AG09319 (cell line): ENCODE results near the gene NOD2.

Experiments
- DNase-seq: peaks from one replicate; pipeline ENCODE4 v3.0.0-alpha.2; 2010; ENCODE audit warnings: low read depth; ENCODE audit errors: extremely low read depth
- TF ChIP-seq, protein P1 (sequence below): IDR thresholded peaks from 2 replicates; pipeline ENCODE4 v1.5.1; 2011; ENCODE audit warnings: low read depth, mild to moderate bottlenecking, inconsistent platforms, low read length, moderate library complexity

The NOD2 gene

DNA sequence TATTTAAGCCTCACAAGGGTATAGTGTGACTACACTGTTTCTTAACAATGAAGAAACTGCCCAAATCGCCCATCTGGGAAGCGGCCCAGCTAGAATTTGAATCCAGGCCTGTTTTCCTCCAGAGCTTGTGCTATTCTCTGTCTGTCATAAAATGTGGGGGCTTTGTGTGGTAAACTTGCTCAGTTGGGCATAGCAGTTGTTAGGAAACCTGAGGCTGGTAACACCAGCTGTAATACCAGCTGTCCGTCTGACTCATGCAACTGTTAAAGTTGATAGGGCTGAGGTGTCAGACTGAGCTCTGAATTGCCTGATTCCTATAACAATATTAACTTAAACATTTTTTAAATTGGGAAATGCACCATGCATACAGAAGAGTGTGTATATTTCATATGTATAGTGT is 9.3 kb downstream of the NOD2 start:
- no peak for DNase-seq
- TF ChIP-seq, protein P1, sequence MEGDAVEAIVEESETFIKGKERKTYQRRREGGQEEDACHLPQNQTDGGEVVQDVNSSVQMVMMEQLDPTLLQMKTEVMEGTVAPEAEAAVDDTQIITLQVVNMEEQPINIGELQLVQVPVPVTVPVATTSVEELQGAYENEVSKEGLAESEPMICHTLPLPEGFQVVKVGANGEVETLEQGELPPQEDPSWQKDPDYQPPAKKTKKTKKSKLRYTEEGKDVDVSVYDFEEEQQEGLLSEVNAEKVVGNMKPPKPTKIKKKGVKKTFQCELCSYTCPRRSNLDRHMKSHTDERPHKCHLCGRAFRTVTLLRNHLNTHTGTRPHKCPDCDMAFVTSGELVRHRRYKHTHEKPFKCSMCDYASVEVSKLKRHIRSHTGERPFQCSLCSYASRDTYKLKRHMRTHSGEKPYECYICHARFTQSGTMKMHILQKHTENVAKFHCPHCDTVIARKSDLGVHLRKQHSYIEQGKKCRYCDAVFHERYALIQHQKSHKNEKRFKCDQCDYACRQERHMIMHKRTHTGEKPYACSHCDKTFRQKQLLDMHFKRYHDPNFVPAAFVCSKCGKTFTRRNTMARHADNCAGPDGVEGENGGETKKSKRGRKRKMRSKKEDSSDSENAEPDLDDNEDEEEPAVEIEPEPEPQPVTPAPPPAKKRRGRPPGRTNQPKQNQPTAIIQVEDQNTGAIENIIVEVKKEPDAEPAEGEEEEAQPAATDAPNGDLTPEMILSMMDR: no peak

DNA sequence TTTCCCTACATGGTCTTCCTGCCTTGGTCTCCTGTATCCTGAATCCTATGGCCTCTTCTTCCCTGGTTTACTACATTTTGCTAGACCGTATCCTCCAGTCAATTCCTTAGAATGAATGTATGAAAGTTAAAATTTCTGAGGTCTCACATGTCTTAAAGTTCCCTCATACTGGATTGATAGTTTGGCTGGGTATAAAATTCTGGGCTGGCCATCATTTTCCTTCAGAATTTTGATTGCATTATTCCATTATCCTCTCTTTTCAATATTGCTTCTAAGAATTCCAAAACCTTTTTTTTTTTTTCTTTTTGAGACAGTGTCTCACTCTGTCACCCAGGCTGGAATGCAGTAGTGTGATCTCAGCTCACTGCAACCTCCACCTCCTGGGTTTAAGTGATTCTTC is 10.8 kb downstream of the NOD2 start:
- DNase-seq: no peak

DNA sequence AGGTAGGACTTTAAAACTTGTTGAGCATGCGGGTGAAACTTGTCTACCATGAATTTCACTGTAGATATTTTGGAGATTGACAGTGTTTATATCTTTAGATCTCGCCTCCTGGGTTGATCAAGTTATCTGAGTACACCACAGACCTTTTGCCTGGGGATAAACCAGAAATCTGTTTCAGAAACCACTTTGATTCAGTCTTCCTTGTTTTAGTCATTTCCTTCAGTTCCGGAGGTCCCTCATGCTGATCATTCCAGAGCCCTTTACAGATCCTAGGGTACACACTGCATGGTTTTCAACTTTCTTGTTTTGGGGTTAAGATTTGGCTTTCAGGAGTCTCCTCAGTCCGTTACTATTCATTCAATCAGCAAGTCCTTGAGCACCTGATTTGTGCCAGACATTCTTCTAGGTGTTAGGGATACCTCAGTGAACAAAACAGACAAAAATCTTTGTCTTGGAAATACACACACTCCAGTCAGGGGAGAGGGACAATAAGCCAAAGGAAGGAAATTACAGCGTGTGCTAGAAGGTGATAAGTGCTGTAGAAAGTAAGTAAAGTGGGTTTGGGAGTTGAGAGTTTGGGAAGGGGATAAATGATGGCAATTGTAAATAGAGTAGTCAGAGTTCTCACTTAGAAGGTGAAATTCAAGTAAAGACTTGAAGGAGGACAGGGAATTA is 12.2 kb downstream of the NOD2 start:
- no peak for DNase-seq
- TF ChIP-seq, protein P1: no peak

More for the DNA sequence above, 10.8 kb downstream of the NOD2 start:
- TF ChIP-seq, protein P1: no peak

DNA sequence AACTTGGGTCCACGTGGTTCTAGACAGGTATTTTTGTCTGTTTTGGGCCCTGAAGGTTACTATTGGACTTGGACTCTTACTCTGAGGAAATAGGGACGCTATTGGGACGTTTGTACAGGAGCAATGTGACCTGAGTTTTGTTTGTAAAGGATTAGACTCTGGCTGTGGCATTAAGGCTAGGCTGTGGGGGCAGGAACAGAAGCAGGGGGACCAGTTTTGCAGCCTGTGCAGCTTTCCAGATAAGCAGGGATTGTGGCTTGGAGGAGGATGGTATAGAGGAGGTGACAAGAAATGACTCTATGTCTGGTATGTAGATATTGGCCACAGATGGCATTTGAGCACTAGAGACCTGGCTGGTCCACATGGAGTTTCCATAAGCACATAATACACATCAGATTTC is 12.8 kb downstream of the NOD2 start:
- TF ChIP-seq, protein P1: no peak
- DNase-seq: no peak

DNA sequence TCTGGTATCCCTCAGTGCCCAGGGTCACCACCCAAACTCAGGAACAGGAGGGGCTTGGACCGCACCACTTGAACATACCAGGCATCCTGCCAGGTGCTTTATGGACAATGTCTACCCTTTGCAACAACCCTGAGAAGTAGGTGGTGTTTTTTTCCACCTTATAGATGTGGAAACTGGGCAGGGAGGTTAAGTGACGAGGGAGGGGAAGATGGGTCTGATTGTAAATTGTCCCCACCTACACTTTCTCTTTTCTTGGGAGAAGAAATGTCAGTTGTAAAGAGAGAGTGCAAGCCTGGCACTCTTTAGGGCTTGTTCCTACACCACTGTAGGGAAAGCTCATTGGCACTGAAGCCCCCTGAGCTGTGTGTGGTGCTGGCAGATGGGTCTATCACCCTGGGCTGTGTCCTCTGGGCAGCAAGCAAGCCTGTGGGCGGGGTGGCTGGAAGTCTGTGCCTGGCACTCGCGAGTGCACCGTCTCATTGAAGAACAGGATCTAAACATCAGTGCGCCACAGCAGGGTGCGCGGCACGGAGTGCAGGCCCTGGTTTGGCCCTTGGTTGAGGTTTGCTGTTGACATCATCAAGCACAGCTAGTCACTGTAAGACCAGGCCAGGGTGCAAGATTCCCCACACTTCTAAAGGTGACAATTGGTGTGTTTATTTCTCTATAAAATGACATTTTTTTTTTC is 15.1 kb downstream of the NOD2 start:
- TF ChIP-seq, protein P1: no peak
- DNase-seq: no peak

DNA sequence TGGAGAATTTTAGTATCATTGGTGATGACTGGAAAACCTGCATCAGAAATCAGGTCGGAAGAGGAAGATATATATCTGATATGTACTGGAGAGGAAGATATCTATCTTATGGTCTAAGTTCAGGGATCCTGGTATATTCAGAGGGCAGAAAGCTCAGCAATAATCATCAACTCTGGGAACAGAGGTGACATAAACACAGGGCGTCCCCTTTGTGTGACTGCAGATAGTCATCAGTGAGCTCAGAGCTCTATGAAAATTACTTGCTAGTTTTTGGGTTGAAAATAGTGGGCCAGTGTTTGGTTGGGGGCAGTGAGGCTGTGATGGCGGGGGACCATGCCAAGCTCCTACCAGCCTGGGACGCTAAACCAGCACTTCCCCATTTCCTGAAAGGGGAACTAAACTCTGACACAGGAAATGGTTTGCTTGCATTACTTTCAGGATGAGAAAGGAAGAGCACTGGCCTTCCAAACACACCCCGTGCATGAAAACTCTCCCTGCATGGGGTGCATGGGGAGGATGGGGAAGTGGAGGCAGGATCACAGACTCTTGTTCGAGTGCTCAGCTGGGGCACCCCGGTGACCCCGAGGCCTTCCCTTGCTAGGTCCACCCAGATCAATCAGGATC is 15.8 kb downstream of the NOD2 start:
- no peak for DNase-seq
- TF ChIP-seq, protein P1: no peak

DNA sequence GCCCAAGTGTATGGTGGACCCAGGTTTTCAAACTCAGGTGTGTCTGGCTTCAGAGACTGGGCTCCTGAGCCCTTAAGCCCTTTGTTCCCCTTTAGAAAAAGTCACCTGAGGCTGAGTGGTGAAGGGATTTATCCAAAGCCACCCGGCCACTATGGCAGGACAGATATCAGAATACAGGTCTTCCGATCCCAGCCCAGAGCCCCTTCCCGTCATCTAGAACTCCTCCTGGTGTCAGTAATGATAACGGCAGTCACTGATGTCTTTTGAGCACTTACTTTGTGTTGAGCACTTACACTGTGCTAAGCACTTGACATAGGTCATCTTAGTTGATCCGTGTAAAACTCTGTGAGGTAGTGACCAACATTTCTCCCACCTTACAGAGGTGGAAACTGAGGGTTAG is 16.6 kb downstream of the NOD2 start:
- TF ChIP-seq, protein P1: no peak

More for the DNA sequence above, 16.6 kb downstream of the NOD2 start:
- no peak for DNase-seq
